T-helper 1 cell treated with Interleukin-12 subunit alpha and Interleukin-12 subunit beta and Interleukin-4 antibody, amounts not matched to agents 30 μg/mL and 1 μg/mL, for 36 hours (primary cell): ENCODE results near the gene IP6K3.

Experiments
- H3K27ac Mint-ChIP-seq: one replicate; pipeline ENCODE4 v1.8.0; 2021; ENCODE audit warnings: mild to moderate bottlenecking, mixed read lengths
- H3K27me3 Mint-ChIP-seq: one replicate; pipeline ENCODE4 v1.8.0; 2021; ENCODE audit warnings: low read depth, mixed read lengths
- H3K36me3 Mint-ChIP-seq: one replicate; pipeline ENCODE4 v1.8.0; 2021; ENCODE audit warnings: low read depth, mixed read lengths
- H3K4me1 Mint-ChIP-seq: one replicate; pipeline ENCODE4 v1.8.0; 2021; ENCODE audit warnings: low read depth, mixed read lengths
- H3K4me3 Mint-ChIP-seq: one replicate; pipeline ENCODE4 v1.8.0; 2021; ENCODE audit warnings: mild to moderate bottlenecking, moderate library complexity, mixed read lengths
- H3K9me3 Mint-ChIP-seq: one replicate; pipeline ENCODE4 v1.8.0; 2021; ENCODE audit warnings: mixed read lengths

Gene IP6K3

DNA sequence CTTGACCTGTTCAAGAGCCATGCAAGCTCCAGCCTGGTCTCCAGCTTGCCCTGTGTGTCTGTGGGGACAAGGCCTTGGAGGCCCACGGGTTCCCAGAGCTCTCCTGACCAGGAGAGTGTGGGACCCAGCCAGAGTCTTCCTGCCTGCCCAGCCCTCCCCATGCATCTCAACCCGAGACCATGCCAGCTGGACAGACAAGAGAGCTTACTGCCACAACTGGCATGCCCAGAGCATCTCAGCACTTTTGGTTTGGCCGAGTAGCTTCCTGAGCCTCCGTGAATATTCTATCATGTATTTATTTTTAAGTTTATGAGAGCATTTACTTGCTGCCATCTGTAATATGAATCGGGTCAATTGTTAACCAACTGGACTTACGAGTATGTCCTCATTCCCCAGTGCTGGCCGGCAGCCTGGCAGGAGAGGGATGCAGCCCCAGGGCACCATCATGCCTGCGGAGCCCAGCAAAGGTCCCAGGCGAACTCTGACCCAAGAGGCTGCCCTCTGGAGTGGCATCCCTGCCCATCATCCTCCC, 14.9 kb downstream of the IP6K3 start:
- no peaks in the 10 kb centered on the region for H3K9me3 Mint-ChIP-seq
- no peak overlapping the region for H3K4me3 Mint-ChIP-seq
- H3K36me3 Mint-ChIP-seq: no peaks in the 10 kb centered on the region
- no peaks in the 10 kb centered on the region for H3K4me1 Mint-ChIP-seq
- no peak overlapping the region for H3K27ac Mint-ChIP-seq
- no peaks in the 10 kb centered on the region for H3K27me3 Mint-ChIP-seq

DNA sequence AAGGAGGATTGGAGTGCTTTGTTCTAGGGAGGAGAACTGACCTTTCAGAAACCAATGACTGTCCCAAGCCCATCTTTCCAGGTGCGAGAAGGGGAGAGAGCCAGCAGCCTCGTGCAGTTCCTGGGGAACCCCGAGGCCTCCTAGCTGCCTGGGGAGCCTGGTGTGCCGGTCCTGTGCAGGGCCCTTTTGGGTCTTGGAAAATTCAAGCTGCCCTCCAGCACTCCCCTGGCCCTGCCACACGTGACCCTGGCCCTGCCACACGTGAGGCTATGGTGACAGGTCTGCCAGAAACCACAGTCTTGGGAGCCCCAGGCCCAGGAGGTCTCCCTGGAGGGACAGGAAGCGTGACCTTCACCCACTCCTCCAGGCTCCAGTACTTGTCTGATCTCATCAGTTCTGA, 15.7 kb downstream of the IP6K3 start:
- H3K27ac Mint-ChIP-seq: no peak overlapping the region
- no peaks in the 10 kb centered on the region for H3K36me3 Mint-ChIP-seq
- H3K4me1 Mint-ChIP-seq: no peaks in the 10 kb centered on the region
- no peaks in the 10 kb centered on the region for H3K27me3 Mint-ChIP-seq
- no peak overlapping the region for H3K4me3 Mint-ChIP-seq
- no peaks in the 10 kb centered on the region for H3K9me3 Mint-ChIP-seq

DNA sequence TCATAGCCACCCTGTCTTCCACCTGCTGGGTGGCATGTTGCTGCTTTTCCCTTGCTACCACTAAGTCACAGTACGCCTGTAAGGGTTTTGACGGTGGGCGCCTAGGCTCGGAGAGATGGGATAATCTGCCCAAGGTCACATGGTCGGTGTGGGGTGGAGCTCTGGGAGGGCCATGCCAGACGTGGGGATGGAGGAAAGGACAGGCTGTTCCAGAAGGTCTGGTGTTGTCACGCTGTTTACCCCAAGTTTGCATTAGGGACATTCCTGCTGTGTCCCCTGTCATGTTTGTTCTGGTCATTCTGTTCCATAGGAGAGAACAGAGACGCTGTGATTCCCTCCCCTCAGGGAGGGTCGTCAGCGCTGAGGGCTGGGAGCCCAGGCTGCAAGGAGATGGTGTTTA, 16.1 kb downstream of the IP6K3 start:
- Mint-ChIP-seq H3K9me3 (no peaks in the 10 kb centered on the region), H3K4me3 (no peak overlapping the region), H3K27ac (no peak overlapping the region), H3K4me1 (no peaks in the 10 kb centered on the region), H3K27me3 (no peaks in the 10 kb centered on the region), H3K36me3 (no peaks in the 10 kb centered on the region)

DNA sequence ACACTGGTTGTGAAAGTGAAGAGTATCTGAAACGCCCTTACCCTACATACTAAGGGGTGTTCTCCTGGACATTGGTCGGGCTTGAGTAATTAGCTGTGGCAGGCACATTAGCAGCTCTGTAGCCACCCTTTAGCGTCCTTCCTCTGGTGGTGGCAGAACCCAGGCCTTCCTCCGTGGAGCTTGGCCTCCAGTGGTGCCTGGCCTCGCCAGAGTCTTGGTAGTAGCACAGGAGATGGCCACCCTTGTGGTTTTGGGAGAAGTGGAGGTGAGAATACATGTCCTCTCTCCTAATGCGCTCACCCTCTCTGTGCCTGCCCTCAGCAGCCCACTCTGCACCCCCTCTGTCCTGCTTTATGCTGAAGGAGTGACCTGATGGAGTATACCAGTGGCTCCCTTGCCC, 17.6 kb downstream of the IP6K3 start:
- no peak overlapping the region for H3K27ac Mint-ChIP-seq
- peaks cover 8% of the 10 kb centered on the region for H3K27me3 Mint-ChIP-seq
- no peaks in the 10 kb centered on the region for H3K9me3 Mint-ChIP-seq
- no peak overlapping the region for H3K4me3 Mint-ChIP-seq
- H3K36me3 Mint-ChIP-seq: no peaks in the 10 kb centered on the region
- peaks cover 7% of the 10 kb centered on the region for H3K4me1 Mint-ChIP-seq

DNA sequence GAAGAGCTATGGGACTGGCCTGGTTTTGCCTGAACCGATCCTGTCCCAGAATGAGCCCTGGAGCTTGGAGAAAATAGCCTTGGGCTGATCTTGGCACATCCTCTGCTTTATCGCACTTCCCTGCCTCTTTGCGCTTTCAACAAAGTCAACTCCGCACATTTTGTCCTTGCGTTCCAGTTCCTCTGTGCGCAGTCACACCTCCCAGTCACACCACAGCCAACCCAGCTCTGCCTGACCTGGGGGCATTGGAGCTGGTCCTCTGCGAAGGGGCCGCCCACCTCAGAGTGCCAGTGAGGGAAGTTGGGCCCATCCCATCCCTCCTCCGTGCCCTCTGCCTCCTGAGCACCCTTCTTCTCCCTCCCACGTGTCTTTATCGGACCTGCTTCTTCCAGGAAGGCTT, 18.3 kb downstream of the IP6K3 start:
- no peaks in the 10 kb centered on the region for H3K36me3 Mint-ChIP-seq
- peaks cover 9% of the 10 kb centered on the region for H3K4me1 Mint-ChIP-seq
- no peak overlapping the region for H3K4me3 Mint-ChIP-seq
- no peaks in the 10 kb centered on the region for H3K9me3 Mint-ChIP-seq
- H3K27ac Mint-ChIP-seq: no peak overlapping the region
- peaks cover 15% of the 10 kb centered on the region for H3K27me3 Mint-ChIP-seq

DNA sequence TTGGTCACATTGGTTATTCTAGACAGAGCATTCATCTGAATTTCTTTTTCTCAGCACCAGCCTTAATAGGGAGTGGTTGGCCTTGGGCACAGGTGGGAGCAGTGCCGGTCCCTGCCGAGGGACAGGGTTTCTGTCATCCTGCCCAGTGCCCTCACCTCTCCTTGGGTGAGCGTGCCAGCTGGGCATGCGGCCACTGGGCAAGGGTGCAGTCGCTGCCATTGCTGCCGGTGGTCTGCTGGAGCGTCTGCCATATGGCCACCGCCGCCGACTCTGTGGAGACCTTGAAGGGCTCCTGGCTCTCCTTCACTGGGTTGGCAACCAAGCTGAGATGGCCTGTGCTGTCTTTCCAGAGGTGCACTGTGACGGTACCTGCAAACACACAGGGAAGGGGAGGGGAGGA, 18.8 kb downstream of the IP6K3 start:
- peaks cover 9% of the 10 kb centered on the region for H3K4me1 Mint-ChIP-seq
- H3K27me3 Mint-ChIP-seq: peaks cover 20% of the 10 kb centered on the region
- no peak overlapping the region for H3K4me3 Mint-ChIP-seq
- H3K9me3 Mint-ChIP-seq: no peaks in the 10 kb centered on the region
- no peaks in the 10 kb centered on the region for H3K36me3 Mint-ChIP-seq
- no peak overlapping the region for H3K27ac Mint-ChIP-seq

DNA sequence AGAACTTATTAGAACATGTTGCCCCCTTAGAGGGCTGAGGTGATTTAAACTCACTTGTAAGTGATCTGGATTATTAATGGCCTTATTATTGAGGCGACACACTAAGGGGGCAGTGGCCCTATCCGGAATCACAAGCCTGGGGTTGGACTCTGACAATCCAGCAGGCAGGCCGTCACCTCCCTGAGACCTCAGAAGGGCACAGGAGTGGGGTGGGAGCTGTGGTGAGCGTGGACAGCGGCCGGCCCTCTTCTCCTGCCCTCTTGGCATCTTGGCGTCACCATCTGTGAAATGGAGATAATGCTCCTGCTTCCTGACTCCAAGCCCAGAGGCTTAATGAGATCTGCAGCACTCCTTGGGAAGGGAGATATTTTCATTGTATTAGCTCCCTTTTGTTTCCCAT, 19.6 kb downstream of the IP6K3 start:
- H3K4me1 Mint-ChIP-seq: peaks cover 9% of the 10 kb centered on the region
- H3K27me3 Mint-ChIP-seq: peaks cover 28% of the 10 kb centered on the region
- no peak overlapping the region for H3K4me3 Mint-ChIP-seq
- H3K27ac Mint-ChIP-seq: no peak overlapping the region
- no peaks in the 10 kb centered on the region for H3K9me3 Mint-ChIP-seq
- H3K36me3 Mint-ChIP-seq: no peaks in the 10 kb centered on the region

DNA sequence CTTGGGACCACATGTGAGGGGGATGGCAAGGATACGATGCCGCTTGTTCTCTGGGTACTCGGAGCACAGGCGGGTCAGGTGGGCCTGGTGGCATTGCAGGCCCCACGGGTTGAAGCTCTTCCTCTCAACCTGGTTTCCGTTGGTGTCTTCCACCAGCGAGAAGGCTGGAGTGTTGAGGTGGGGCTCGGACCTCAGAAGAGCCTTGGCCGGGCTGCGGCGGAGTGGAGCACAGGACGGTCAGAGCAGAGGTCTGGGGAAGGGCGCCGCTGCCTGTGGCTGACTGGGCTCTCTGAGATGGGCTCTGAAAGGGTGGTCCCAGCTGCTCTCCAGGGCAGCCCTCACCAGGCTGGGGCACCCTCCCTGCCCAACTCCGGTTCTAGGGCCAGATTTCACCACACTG, 20.0 kb downstream of the IP6K3 start:
- Mint-ChIP-seq H3K9me3 (no peaks in the 10 kb centered on the region), H3K4me1 (peaks cover 9% of the 10 kb centered on the region), H3K4me3 (no peak overlapping the region), H3K27me3 (peaks cover 32% of the 10 kb centered on the region), H3K36me3 (no peaks in the 10 kb centered on the region), H3K27ac (no peak overlapping the region)

DNA sequence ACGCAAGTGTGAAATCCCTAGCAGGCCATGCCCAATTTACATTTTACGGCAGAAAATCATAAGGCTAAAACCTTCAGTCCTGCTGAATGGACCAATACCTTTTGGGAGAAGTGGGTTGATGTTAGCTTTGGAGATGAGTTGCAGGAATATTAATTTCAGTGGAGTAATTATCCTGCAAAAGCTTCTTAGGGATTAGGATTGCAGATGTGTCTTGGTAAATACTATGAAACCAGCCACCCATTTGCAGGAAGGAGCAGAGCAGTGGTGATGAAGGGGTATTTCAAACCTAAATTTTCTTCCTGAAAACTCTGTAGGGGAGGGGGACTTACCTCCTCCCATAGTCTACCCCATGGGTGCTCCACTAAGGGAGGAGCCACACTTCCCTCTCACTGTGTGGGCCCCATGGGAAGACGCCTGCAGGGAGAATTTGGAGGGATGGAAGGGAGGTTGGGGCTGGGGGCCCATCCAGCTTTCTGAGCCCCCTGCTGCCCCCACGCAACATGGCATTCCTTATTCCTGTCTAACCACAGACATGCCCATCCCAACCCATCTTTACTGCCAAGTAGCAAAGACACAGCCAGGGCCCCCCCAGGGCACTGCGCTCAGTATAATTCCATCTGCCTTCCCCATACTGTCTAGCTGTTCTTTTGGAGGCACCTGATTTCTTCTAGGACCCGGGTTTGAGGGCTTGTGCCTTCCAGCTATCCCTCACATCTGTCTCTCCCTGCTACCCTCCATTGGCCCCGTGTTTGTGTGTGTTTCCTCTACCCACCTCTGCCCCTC, 20.6 kb downstream of the IP6K3 start:
- Mint-ChIP-seq H3K4me3 (no peak overlapping the region), H3K9me3 (no peaks in the 10 kb centered on the region), H3K36me3 (no peaks in the 10 kb centered on the region), H3K4me1 (peaks cover 9% of the 10 kb centered on the region), H3K27me3 (peaks cover 34% of the 10 kb centered on the region), H3K27ac (no peak overlapping the region)

DNA sequence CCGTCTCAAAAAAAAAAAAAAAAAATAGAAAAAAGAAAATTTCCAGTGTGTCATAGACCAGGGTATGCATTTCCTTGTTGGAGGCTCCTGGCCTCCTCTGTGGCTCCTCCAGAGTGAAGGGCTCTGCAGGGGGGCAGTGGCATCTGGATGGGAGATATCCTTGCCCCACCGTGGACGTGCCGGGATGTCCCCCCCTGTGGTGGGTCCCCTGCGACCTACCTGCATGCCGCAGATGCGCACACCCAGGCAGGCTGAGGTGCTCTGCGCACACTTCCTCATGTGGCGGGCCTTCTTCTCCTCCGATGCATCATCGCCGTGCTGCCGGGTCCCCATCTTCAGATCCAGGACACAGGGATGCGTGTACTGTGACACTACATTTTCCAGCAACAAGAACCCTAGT, 21.5 kb downstream of the IP6K3 start:
- Mint-ChIP-seq H3K27ac (no peak overlapping the region), H3K4me1 (peaks cover 9% of the 10 kb centered on the region), H3K9me3 (no peaks in the 10 kb centered on the region), H3K27me3 (peaks cover 34% of the 10 kb centered on the region), H3K4me3 (no peak overlapping the region), H3K36me3 (no peaks in the 10 kb centered on the region)

DNA sequence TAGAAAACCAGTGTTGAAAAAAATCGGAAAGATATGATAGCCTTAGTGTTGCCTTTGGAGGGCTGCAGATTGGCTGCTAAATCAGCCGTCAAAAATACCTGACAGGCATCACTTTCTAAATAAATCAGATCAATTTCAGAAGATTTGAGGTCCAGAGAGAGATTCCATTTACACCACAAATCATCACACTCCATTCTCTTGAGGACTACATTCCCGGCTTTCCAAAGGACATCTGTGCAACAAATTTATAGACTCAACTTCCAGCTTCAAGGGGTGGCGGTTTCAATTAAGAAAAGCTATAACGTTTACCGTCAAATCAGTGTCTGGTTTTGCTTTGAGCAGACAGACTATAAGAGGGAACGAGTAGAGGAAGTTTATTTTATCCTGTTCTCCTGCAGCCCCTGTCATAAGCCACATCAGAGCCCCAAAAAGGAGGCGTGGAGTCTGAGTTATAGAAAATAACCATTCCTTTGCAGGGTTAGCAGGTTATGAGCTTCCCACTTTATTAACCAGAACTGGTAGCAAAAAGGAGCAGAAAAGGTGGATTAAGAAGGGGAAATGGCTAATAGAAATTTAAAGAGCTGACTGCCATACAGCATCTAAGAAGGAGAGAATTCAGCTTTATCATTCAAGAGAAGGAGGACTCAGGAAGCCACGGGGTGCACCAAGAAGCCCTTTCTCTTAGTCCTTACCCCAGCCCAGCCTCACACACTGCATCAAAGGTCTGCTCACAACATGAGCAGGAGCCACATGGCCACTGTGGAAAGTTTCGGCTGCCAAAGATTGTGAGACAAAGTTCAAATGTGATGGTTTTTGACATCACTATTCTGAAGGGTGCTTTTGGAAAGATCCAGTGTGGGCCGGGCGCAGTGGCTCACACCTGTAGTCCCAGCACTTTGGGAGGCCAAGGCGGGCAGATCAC, 22.3 kb downstream of the IP6K3 start:
- peaks cover 34% of the 10 kb centered on the region for H3K27me3 Mint-ChIP-seq
- H3K36me3 Mint-ChIP-seq: no peaks in the 10 kb centered on the region
- no peak overlapping the region for H3K4me3 Mint-ChIP-seq
- peaks cover 9% of the 10 kb centered on the region for H3K4me1 Mint-ChIP-seq
- no peak overlapping the region for H3K27ac Mint-ChIP-seq
- H3K9me3 Mint-ChIP-seq: no peaks in the 10 kb centered on the region

DNA sequence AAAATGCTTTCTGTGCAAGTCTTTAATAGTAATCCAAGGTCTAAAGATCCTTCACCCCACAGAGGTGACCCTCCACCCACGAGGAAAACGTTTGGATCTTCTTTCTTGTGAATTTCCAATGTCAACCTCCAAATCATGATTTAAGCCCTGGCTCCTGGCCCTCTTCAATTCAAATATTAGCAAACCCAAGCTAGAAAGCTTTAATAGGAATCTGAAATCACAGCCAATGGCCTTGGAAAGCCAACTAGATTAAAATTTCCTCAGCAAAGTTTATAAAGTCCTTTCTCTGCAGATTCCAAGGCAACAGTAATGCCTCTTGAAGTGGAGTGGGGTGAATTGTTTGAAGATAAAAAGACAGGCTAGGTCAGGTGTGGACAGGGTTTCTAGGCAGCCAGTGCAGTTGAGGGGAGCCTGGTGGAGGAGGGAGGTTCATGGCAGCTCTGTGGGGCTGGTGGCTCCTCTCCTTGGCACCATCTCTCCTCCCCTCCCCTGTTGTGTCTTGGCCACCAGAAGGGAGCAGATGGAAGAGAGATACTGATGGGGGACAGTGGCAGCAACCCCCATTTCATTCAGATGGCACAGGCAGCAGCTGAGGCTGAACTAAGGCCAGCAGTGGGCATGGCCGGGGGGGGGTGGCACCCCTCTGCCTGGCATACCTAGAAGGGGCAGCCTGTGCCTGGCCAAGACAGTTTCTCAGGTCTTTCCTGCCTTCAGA, 23.2 kb downstream of the IP6K3 start:
- H3K27me3 Mint-ChIP-seq: peaks cover 34% of the 10 kb centered on the region
- H3K4me3 Mint-ChIP-seq: no peak overlapping the region
- no peaks in the 10 kb centered on the region for H3K9me3 Mint-ChIP-seq
- H3K36me3 Mint-ChIP-seq: no peaks in the 10 kb centered on the region
- H3K27ac Mint-ChIP-seq: no peak overlapping the region
- peaks cover 9% of the 10 kb centered on the region for H3K4me1 Mint-ChIP-seq

DNA sequence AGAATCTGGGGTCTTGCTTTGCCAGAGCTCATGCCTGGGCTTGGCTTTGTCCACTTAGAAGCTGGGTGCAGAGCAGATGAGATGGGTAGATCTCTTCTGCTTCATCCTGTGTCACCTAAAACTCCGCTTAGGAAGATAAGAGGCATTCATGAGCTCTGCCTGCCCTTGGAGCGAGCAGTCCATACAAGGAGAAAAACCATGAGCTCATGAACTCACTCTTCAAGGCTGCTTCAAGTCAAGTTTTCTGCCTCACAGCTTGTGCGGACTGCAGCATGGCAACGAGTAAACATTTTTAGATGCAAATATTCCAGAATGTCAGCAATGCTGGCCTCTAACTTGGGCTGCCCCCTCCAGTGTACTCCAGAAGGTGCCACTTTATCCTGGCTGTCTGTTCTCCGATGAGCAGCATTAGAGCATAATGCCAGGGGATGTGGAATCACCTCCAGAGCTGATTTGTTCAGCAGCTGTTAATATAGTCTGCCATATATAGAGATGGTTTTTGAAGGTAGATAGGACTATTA, 24.5 kb downstream of the IP6K3 start:
- Mint-ChIP-seq H3K4me3 (no peak overlapping the region), H3K27me3 (peaks cover 34% of the 10 kb centered on the region), H3K36me3 (no peaks in the 10 kb centered on the region), H3K27ac (no peak overlapping the region), H3K4me1 (peaks cover 9% of the 10 kb centered on the region), H3K9me3 (no peaks in the 10 kb centered on the region)

DNA sequence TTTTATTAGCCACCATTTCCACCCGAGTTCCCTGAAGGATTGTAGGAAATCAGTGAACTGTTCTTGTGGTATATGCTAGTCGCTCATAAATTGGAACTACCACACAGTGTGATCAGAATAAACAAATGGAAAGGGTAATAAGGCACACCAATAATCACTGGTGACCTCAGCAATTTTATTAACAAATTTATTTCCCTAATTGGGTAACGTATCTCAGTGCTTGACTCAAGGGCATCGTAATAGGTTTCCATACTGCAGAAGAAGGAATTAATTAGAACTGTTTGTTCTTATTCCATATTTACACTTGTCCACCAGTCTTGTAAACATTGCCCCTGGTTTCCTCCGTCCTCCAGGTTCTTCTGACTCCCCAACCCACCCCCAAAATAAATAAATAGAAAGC, 25.2 kb downstream of the IP6K3 start:
- Mint-ChIP-seq H3K36me3 (no peaks in the 10 kb centered on the region), H3K27me3 (peaks cover 34% of the 10 kb centered on the region), H3K4me3 (no peak overlapping the region), H3K9me3 (no peaks in the 10 kb centered on the region), H3K4me1 (peaks cover 9% of the 10 kb centered on the region), H3K27ac (no peak overlapping the region)
